ENCODE measurements around the gene MTARC2.
"Not testable (repeated sequence)": the region's sequence is repeated elsewhere in the genome, so short reads cannot be mapped to it uniquely, and the experiment has no call there.

- not testable (repeated sequence) for TF ChIP-seq CTCF, POLR2A (IDR thresholded peaks at IDR 0.05)
Observed at GRCh38 chr1:220736283-220736682, 11.8 kb upstream of the MTARC2 start.

Data from esophagus squamous epithelium (tissue), 4 donors.